Measurements from ENCODE around the gene CALCOCO1. TPM values are rescaled to one million over a fixed set of nuclear protein-coding genes. Genes with fewer than 3 reads are reported as not detected.

The CALCOCO1 gene
- total and polyA plus RNA-seq, 2 of the 13 experiments (the other 11 are each of a cell fraction or from before 2014, with no cell fraction given), result 7.7 to 47.7 TPM

DNA sequence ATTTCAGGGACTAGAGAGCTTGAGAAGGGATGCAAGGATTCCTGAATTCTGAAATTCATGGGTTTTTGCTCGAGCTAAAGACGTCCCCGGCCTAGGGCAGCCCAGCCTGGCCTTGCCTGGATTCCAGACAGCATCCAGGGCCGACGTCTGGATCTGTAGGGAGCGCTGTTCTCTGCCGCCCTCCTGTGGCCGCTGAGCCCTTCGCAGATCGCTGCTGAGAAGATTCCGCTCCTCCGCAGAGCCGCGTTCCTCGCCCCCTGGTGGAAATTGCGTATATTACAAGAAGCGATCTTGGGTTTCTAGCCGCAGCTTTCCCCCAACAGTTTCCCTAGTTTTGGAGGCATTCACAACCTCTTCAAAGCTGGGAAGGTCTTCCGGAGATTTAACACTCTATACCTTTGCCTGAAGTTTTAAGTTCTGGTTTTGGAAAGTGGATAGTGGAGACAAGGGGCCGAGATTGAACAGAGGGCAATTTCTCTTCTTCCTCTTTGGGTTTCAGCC is 19.4 kb upstream of the CALCOCO1 start (continued):
- TF ChIP-seq, protein P1, sequence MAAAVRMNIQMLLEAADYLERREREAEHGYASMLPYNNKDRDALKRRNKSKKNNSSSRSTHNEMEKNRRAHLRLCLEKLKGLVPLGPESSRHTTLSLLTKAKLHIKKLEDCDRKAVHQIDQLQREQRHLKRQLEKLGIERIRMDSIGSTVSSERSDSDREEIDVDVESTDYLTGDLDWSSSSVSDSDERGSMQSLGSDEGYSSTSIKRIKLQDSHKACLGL (CRISPR knock-in tag; IDR thresholded peaks at IDR 0.05), result no peak
- TF ChIP-seq ZFAT (CRISPR knock-in tag; conservative IDR thresholded peaks at IDR 0.05) (no peak), HNF4G (IDR thresholded peaks at IDR 0.05; ENCODE audit: borderline replicate concordance, low read depth, low read length) (no peak), HNF4G (CRISPR knock-in tag; IDR thresholded peaks at IDR 0.05; ENCODE audit: borderline replicate concordance, low read depth) (no peak), SMARCC2 (IDR thresholded peaks at IDR 0.05) (no peak), ZNF605 (CRISPR knock-in tag; IDR thresholded peaks at IDR 0.05) (no peak), FIP1L1 (IDR thresholded peaks at IDR 0.05; ENCODE audit: borderline replicate concordance, insufficient read depth, low read depth, low read length) (no peak), ZNF619 (CRISPR knock-in tag; IDR thresholded peaks at IDR 0.05) (no peak), ZNF792 (CRISPR knock-in tag; IDR thresholded peaks at IDR 0.05) (0 out of 2 replicates have a peak, but pooled peaks have one; percentile 38), KLF13 (CRISPR knock-in tag; IDR thresholded peaks at IDR 0.05) (no peak), NPAS2 (CRISPR knock-in tag; IDR thresholded peaks at IDR 0.05; ENCODE audit: borderline replicate concordance) (no peak), ATF7-NPFF (CRISPR knock-in tag; IDR thresholded peaks at IDR 0.05; ENCODE audit: low read depth) (no peak), PAX8 (CRISPR knock-in tag; IDR thresholded peaks at IDR 0.05; ENCODE audit: borderline replicate concordance) (no peak), HHEX (CRISPR knock-in tag; IDR thresholded peaks at IDR 0.05) (no peak), HOXA5 (CRISPR knock-in tag; IDR thresholded peaks at IDR 0.05) (no peak), GTF3A (CRISPR knock-in tag; conservative IDR thresholded peaks at IDR 0.05) (no peak), ZNF577 (CRISPR knock-in tag; IDR thresholded peaks at IDR 0.05; ENCODE audit: borderline replicate concordance, low read depth) (no peak), NFIB (CRISPR knock-in tag; IDR thresholded peaks at IDR 0.05; ENCODE audit: borderline replicate concordance) (no peak), NAIF1 (CRISPR knock-in tag; IDR thresholded peaks at IDR 0.05; ENCODE audit: borderline replicate concordance) (no peak)
- TF ChIP-seq, protein P2, sequence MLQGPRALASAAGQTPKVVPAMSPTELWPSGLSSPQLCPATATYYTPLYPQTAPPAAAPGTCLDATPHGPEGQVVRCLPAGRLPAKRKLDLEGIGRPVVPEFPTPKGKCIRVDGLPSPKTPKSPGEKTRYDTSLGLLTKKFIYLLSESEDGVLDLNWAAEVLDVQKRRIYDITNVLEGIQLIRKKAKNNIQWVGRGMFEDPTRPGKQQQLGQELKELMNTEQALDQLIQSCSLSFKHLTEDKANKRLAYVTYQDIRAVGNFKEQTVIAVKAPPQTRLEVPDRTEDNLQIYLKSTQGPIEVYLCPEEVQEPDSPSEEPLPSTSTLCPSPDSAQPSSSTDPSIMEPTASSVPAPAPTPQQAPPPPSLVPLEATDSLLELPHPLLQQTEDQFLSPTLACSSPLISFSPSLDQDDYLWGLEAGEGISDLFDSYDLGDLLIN (CRISPR knock-in tag; IDR thresholded peaks at IDR 0.05; ENCODE audit: borderline replicate concordance), result no peak
- TF ChIP-seq, protein P3, sequence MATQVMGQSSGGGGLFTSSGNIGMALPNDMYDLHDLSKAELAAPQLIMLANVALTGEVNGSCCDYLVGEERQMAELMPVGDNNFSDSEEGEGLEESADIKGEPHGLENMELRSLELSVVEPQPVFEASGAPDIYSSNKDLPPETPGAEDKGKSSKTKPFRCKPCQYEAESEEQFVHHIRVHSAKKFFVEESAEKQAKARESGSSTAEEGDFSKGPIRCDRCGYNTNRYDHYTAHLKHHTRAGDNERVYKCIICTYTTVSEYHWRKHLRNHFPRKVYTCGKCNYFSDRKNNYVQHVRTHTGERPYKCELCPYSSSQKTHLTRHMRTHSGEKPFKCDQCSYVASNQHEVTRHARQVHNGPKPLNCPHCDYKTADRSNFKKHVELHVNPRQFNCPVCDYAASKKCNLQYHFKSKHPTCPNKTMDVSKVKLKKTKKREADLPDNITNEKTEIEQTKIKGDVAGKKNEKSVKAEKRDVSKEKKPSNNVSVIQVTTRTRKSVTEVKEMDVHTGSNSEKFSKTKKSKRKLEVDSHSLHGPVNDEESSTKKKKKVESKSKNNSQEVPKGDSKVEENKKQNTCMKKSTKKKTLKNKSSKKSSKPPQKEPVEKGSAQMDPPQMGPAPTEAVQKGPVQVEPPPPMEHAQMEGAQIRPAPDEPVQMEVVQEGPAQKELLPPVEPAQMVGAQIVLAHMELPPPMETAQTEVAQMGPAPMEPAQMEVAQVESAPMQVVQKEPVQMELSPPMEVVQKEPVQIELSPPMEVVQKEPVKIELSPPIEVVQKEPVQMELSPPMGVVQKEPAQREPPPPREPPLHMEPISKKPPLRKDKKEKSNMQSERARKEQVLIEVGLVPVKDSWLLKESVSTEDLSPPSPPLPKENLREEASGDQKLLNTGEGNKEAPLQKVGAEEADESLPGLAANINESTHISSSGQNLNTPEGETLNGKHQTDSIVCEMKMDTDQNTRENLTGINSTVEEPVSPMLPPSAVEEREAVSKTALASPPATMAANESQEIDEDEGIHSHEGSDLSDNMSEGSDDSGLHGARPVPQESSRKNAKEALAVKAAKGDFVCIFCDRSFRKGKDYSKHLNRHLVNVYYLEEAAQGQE (IDR thresholded peaks at IDR 0.05; ENCODE audit: borderline replicate concordance in 1 of 2, low read depth in 1 of 2, low read length in 2 of 2), result no peak
- TF ChIP-seq, protein P4, sequence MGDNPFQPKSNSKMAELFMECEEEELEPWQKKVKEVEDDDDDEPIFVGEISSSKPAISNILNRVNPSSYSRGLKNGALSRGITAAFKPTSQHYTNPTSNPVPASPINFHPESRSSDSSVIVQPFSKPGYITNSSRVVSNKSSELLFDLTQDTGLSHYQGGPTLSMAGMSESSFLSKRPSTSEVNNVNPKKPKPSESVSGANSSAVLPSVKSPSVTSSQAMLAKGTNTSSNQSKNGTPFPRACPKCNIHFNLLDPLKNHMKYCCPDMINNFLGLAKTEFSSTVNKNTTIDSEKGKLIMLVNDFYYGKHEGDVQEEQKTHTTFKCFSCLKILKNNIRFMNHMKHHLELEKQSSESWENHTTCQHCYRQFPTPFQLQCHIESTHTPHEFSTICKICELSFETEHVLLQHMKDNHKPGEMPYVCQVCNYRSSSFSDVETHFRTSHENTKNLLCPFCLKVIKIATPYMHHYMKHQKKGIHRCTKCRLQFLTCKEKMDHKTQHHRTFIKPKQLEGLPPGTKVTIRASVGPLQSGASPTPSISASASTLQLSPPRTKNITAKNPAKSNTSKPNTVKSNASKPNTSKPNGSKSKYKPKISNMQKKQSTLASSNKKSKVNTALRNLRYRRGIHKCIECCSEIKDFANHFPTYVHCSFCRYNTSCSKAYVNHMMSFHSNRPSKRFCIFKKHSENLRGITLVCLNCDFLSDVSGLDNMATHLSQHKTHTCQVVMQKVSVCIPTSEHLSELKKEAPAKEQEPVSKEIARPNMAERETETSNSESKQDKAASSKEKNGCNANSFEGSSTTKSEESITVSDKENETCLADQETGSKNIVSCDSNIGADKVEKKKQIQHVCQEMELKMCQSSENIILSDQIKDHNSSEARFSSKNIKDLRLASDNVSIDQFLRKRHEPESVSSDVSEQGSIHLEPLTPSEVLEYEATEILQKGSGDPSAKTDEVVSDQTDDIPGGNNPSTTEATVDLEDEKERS (CRISPR knock-in tag; IDR thresholded peaks at IDR 0.05), result peak; percentile 61; the same call in 1 of the 2 replicates

Data from HepG2 (cell line).